NCI-H526 (cell line): ENCODE measurements around the gene CELSR3.

Experiments used
- DNase-seq, 2 experiments: peaks; one replicate each; lab custom pipeline; 2025; lab: John Stamatoyannopoulos, UW

CELSR3 gene, protein sequence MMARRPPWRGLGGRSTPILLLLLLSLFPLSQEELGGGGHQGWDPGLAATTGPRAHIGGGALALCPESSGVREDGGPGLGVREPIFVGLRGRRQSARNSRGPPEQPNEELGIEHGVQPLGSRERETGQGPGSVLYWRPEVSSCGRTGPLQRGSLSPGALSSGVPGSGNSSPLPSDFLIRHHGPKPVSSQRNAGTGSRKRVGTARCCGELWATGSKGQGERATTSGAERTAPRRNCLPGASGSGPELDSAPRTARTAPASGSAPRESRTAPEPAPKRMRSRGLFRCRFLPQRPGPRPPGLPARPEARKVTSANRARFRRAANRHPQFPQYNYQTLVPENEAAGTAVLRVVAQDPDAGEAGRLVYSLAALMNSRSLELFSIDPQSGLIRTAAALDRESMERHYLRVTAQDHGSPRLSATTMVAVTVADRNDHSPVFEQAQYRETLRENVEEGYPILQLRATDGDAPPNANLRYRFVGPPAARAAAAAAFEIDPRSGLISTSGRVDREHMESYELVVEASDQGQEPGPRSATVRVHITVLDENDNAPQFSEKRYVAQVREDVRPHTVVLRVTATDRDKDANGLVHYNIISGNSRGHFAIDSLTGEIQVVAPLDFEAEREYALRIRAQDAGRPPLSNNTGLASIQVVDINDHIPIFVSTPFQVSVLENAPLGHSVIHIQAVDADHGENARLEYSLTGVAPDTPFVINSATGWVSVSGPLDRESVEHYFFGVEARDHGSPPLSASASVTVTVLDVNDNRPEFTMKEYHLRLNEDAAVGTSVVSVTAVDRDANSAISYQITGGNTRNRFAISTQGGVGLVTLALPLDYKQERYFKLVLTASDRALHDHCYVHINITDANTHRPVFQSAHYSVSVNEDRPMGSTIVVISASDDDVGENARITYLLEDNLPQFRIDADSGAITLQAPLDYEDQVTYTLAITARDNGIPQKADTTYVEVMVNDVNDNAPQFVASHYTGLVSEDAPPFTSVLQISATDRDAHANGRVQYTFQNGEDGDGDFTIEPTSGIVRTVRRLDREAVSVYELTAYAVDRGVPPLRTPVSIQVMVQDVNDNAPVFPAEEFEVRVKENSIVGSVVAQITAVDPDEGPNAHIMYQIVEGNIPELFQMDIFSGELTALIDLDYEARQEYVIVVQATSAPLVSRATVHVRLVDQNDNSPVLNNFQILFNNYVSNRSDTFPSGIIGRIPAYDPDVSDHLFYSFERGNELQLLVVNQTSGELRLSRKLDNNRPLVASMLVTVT (N-terminal part only)

DNA sequence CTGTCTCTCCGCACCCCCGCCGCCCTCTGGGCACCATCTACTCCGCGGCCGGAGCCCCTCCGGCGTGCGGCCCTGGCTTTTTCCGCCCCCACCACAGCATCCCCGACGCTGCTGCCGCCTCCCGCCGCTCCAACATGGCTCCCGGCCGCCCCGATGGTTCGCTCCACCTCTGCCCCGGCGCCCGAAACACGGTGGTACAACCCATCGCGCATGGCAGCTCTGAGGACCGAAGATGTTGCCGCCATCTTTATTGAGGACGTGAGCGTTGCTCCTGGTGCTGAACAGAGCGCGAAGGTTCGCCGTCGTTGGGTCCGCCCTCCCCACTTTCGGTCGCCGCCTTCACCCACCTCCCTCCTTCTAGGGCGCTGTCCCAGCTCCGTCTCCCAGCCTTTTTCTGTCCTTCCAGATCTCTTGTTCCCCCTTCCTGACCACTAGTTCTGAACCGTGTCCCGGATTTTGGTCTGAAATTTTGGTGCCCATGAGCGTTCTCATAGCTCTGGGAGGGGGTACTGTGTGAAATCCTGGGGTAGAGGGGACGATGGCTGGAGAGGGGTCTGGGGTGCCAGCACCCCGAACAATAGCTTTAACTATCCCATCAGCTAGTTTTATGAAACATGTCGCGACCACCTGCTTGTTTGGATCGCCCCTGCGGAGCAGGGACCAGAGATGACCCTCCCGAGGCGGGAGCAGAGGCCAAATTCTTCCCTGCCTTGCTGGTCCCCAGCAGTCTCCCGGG lies at the start of gene CELSR3:
TSS of gene CELSR3 (minus strand) at position 134 of the 736 bp plus-strand sequence. CDS start 252 bp downstream, outside the sequence.
- peak; percentile 43 to 91 for DNase-seq

GRCh38 chr3:48711727-48712126 lies 49.0 kb upstream of the CELSR3 start:
- DNase-seq: no peak

- no peak for DNase-seq
These were observed 46.4 kb upstream of the CELSR3 start for GRCh38 chr3:48709051-48709461.

DNA sequence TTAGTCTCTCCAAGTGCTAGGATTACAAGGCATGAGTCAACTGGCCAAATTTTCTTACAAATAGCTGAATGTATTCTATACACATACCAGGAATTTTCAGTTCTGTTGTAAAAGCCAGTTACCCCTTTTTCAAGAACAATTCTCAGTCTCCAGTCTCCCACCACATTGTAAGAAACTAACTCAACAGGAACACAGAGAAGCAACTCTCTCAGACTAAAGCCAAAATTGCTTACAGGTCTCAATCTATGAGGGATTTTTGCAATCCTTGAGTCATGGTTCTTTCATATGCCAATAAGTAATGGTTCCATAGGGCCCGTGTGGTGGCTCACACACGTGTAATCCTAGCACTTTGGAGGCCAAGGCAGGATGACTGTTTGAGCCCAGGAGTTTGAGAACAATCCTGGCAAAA lies 45.8 kb upstream of the CELSR3 start:
- DNase-seq: no peak

DNA sequence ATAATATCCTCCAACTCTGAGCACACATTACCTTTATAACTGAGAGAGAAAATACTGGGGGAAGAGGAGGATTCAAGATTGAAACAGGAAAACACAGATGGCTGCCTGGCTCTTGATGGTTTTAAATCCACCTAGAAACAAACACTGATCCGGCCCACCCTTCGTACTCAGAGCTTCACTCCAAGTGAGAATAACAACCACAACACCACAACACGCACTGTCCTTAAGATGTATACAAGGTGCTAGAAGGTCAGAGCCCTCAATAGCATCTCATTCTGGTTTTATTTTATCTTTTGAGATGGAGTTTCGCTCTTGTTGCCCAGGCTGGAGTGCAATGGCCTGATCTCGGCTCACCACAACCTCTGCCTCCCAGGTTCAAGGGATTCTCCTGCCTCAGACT lies 44.5 kb upstream of the CELSR3 start:
- DNase-seq: no peak

GRCh38 chr3:48702320-48702920 lies 39.7 kb upstream of the CELSR3 start:
- no peak for DNase-seq

DNA sequence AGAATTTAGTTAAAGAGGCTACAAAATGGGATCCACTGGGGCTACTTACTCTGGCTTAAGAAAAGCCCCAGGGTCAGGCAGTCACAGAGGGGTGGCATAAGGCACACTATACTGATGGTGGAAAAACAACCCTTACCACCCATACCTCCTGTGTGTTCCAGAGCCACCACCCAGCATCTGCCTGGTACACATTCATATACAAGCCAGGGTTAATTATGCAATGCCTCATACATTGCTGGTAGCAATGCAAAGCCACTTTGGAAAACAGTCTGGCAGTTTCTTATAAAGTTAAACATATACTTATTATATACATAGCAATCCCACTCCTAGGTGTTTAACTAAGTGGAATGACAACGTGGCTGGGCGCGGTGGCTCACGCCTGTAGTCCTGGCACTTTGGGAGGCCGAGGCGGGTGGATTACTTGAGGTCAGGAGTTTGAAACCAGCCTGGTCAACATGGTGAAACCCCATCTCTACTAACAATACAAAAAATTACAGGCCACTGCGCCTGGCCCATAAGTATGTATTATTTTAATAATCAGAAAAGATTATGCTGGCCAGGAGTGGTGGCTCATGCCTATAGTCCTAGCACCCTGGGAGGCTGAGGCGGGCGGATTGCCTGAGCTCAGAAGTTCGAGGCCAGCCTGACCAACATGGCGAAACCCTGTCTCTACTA lies 38.2 kb upstream of the CELSR3 start:
- no peak for DNase-seq

GRCh38 chr3:48698891-48699290 lies 36.2 kb upstream of the CELSR3 start:
- no peak for DNase-seq

GRCh38 chr3:48697952-48698351 lies 35.3 kb upstream of the CELSR3 start:
- DNase-seq: no peak

- DNase-seq: no peak
These were observed 33.9 kb upstream of the CELSR3 start for GRCh38 chr3:48696601-48697000.

GRCh38 chr3:48696156-48696555 lies 33.5 kb upstream of the CELSR3 start:
- DNase-seq: no peak

- DNase-seq: no peak
These were observed 32.7 kb upstream of the CELSR3 start for GRCh38 chr3:48695393-48695753.

GRCh38 chr3:48694610-48695392 lies 32.1 kb upstream of the CELSR3 start:
- DNase-seq: no peak

DNA sequence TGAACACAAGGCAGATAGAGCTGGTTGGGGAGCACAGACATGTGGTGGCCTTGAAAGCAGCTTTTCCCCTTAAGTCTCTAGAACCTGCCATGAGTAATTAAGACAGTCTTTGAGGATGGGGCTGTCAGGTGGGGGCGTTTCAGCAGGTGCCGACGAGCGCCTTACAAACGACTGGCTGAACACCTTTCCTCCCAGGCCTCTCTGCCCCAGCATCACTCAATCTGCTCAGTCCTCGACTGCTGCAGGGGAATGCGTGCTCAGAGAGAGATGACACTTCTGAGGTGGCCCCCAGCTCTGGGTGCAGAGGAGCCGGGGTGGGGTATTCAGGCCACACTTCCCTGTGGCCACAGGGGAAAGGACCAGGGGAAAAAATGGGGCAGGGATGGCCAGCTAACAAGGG lies 31.1 kb upstream of the CELSR3 start:
- no peak for DNase-seq

DNA sequence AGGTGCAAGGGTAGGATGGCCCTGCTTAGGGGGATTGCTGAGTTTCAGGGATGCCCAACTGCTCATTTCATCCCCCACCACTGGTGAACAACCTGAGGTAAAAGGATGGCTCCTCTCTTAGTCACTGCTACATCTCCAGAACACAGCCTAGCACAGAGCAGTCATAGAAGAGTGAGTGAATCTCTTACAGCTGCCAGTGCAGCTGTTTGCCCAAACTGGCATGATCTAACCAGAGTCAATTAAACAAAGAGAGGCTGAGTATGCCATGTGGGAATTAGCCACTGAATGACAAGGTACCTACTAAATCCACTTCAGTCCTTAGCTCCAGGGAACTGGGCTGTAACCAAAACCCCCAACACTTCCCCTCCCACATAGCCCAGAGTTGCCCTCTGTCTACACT lies 29.9 kb upstream of the CELSR3 start:
- DNase-seq: no peak

DNA sequence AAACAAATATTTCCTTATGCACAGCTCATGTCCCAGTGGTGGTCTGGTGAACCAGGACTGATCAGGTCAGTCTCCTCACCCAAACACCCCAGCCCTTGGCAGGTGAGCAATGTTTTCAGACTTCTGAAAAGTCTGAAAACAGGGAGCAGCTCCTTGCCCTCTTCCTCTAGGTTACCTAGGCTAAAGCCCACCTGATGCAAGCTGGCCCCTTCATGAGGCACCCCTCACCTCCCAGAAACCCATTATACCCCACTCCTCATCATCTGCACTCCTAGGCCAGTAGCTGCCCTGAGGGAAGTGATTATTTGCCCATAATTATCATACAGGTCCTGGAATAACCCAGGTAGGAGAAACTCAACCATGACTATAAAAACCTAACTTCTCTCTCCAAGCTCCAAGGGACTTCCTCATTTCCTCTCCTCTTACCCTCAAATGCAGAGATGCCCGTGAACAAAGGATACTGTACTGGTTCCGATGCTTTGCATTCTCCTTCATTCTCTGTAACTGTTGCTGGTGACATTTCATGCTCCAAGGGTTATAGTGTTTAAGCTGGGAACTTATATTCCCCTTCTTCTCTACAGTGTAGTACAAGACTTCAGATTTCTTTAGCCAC lies 28.3 kb upstream of the CELSR3 start:
- DNase-seq: no peak

DNA sequence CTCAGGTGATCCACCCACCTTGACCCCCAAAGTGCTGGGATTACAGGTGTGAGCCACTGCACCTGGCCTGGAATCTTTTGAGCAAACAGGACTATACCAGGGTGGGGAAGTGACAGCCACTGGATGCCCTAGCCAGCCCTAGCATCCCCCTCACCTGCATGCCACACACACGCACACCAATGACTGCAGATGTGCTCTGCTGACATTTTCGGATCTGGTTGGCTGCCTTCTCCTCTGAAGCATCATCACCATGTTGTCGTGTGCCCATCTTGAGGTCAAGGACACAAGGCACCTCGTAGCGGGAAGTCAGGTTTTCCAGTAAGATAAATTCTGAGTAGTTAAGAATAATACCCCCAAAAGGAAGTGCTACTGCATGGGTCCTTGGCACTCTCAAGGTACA lies 26.7 kb upstream of the CELSR3 start:
- no peak for DNase-seq

DNA sequence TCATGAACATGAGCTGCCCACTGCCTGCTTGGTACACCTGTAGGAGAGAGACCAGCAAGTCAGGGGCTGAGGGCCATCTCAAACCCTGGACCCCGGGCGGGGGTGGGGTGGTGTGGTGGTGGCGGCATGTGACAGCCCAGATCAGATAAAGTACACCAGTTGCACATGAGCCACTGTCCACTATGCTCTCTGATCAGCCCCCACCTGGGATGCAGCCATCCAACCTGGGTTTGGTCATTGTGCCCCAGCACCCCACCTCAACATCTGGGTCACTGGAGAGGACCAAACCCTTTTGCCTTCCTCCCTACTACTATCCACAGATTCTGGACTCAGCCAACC lies 26.0 kb upstream of the CELSR3 start:
- DNase-seq: no peak

GRCh38 chr3:48688032-48688736 lies 25.5 kb upstream of the CELSR3 start:
- no peak for DNase-seq
